Lung (tissue), 12 donors: Measurements from ENCODE around the gene HIF1AN. TPM values are rescaled to one million over a fixed set of nuclear protein-coding genes. Genes with fewer than 3 reads are reported as not detected.

Experiments used
- ATAC-seq: fragments of 200-7000 bp; cut with Tn5 transposase; one replicate; pipeline ENCODE4 v1.9.1; 2020; ENCODE audit warnings: moderate number of reproducible peaks; ENCODE audit not compliant: insufficient read depth, low FRiP score
- DNase-seq, 3 donors: peaks; one replicate each; pipeline ENCODE4 v3.0.0-alpha.2; 2013 to 2017
- H3K27ac ChIP-seq, 2 donors: one replicate each; pipeline ENCODE4 v1.5.1; 2013; ENCODE audit warnings: mild to moderate bottlenecking in 2 of 2, moderate library complexity in 2 of 2, control low read depth in 1 of 2, inconsistent platforms in 1 of 2, low read depth in 1 of 2, low read length in 1 of 2
- H3K27me3 ChIP-seq, 3 donors: one replicate each; pipeline ENCODE4 v1.5.1; 2013; ENCODE audit warnings: low read length in 2 of 3; ENCODE audit not compliant: control insufficient read depth in 3 of 3, insufficient read depth in 3 of 3
- H3K36me3 ChIP-seq, 4 donors: one replicate each; pipeline ENCODE4 v1.5.1; 2013; ENCODE audit warnings: low read length in 4 of 4, mild to moderate bottlenecking in 1 of 4, moderate library complexity in 1 of 4; ENCODE audit not compliant: control insufficient read depth in 4 of 4, insufficient read depth in 4 of 4
- H3K4me1 ChIP-seq, 5 donors: one replicate each; pipeline ENCODE4 v1.5.1; 2013; ENCODE audit warnings: low read length in 5 of 5, mild to moderate bottlenecking in 2 of 5, moderate library complexity in 1 of 5; ENCODE audit not compliant: control insufficient read depth in 5 of 5, insufficient read depth in 5 of 5
- H3K4me3 ChIP-seq: one replicate; pipeline ENCODE4 v1.5.1; 2013; ENCODE audit warnings: mild to moderate bottlenecking, control low read depth, moderate library complexity
- H3K9ac ChIP-seq, 2 donors: one replicate each; pipeline ENCODE4 v1.5.1; 2013; ENCODE audit warnings: low read length in 2 of 2, control low read depth in 1 of 2; ENCODE audit not compliant: insufficient read depth in 1 of 2
- H3K9me3 ChIP-seq, 4 donors: one replicate each; pipeline ENCODE4 v1.5.1; 2013; ENCODE audit warnings: low read length in 3 of 4, mild to moderate bottlenecking in 1 of 4, moderate library complexity in 1 of 4; ENCODE audit not compliant: control insufficient read depth in 4 of 4, insufficient read depth in 3 of 4
- WGBS, 2 donors: extraction: QIAGEN DNeasy Blood & Tissue Kit; methylation state at CpG; one replicate each; pipeline ENCODE4 v1.1.7; 2013; 5-methylcytosine and 5-hydroxymethylcytosine counted together
- polyA plus RNA-seq, 2 donors: library from polyadenylated mRNA; stranded (reverse); fragments of 200-250 nt; gene quantifications; one replicate each; pipeline ENCODE4 v1.2.1, GENCODE V29; 2013
- total RNA-seq, 2 donors: library from RNA; depleted of rRNA in 1 of 2; stranded (reverse); fragments of >200 nt in 1 of 2; gene quantifications; one replicate each; pipeline ENCODE4 v1.2.1, GENCODE V29; 2014 to 2021
- TF ChIP-seq, protein P1 (sequence below): IDR thresholded peaks from 2 replicates; pipeline ENCODE4 v1.5.1; 2012; ENCODE audit warnings: mild to moderate bottlenecking; ENCODE audit errors: control extremely low read depth, extremely low read depth
- donor health status: control.
- donor health status: control.
- donor health status: Bipolar disorder and iron deficiency.
- donor health status: healthy.
- donor health status: DM: yes; HTN: yes; CAD: no.

HIF1AN gene
- total and polyA plus RNA-seq, 4 donors = 6.9 to 32.3 (median 13.6) TPM

DNA sequence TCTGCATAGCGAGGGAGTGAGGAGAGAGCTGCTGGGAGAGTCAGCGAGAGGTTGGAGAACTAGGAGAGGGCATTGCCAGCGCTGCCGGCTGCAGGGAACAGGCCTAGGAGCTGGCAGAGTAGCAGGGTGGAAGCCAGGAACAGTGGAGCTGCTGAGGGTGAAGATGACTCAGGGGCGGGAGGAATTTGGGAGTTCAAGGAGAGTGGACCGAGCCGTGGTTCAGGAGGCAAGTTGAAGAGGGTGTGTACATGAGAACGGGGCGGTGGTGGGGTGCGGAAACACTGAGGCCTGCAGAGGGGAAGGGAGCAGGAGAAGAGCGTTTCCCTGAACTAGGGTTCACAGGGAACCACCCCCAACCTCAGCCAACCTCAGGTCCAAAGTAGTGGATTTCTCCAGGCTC, 31.5 kb downstream of the HIF1AN start:
- ATAC-seq (no peak), DNase-seq (no peak)
- Histone ChIP-seq H3K4me3 (no peak overlapping the region), H3K9me3 (peaks cover 0 to 15% (median 0%) of the 10 kb centered on the region in 4 donors), H3K4me1 (peaks cover 0 to 2% (median 0%) of the 10 kb centered on the region in 5 donors), H3K27ac (no peak overlapping the region), H3K36me3 (no peaks in the 10 kb centered on the region), H3K9ac (no peak overlapping the region), H3K27me3 (peaks cover 0 to 93% (median 43%) of the 10 kb centered on the region in 3 donors)
- 45 to 62% methylated on average over 11 of the region's 11 CpGs for WGBS, 2 donors
- TF ChIP-seq, protein P1, sequence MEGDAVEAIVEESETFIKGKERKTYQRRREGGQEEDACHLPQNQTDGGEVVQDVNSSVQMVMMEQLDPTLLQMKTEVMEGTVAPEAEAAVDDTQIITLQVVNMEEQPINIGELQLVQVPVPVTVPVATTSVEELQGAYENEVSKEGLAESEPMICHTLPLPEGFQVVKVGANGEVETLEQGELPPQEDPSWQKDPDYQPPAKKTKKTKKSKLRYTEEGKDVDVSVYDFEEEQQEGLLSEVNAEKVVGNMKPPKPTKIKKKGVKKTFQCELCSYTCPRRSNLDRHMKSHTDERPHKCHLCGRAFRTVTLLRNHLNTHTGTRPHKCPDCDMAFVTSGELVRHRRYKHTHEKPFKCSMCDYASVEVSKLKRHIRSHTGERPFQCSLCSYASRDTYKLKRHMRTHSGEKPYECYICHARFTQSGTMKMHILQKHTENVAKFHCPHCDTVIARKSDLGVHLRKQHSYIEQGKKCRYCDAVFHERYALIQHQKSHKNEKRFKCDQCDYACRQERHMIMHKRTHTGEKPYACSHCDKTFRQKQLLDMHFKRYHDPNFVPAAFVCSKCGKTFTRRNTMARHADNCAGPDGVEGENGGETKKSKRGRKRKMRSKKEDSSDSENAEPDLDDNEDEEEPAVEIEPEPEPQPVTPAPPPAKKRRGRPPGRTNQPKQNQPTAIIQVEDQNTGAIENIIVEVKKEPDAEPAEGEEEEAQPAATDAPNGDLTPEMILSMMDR = no peak

DNA sequence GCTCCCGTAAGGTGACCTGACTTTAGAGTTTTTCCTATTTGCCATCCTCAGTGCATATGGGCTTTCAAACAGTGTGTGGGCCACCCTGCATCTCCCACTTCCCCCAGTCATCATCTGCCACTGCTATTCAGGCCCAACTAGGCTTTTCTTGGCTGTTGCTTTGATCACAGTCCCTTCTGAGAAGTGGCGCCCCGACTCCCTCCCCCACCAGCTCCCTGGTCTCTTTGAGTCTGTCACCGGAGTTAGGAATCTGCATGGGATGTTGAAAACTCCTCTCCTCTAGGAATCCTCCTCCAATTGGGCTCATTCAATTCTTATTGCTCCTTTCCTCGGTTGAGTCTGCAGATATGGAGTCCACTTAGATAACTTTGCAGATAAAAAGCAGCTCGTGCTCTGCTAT, 32.1 kb downstream of the HIF1AN start:
- no peak overlapping the region for H3K27ac ChIP-seq
- H3K36me3 ChIP-seq = no peaks in the 10 kb centered on the region
- H3K4me3 ChIP-seq = no peak overlapping the region
- ATAC-seq = no peak
- no peak overlapping the region for H3K9ac ChIP-seq
- peaks cover 0 to 14% (median 0%) of the 10 kb centered on the region in 4 donors for H3K9me3 ChIP-seq
- H3K27me3 ChIP-seq = peaks cover under 1 to 87% (median 43%) of the 10 kb centered on the region in 3 donors
- WGBS, 2 donors = 25 to 29% methylated on average over 6 of the region's 6 CpGs
- DNase-seq = no peak
- TF ChIP-seq, protein P1 = no peak
- no peaks in the 10 kb centered on the region for H3K4me1 ChIP-seq

DNA sequence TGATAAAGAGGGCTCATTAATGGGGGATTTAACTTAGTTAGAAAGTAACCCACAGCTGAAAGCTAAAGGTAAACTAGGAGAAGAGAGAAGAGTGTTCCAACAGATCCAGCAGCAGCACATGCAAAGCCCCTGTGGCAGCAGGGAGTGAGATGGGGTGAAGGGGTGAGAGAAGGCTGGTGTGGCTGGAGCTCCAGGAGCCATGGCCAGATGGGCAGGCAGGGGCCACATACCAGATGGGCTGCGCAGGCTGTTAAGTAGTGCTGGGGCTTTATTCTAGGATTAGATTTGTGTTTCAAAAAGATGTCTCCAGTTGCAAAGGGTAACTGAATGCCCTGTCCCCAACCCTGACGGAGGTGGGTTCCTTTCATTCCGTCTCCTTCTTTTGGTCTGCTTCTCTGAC, 33.2 kb downstream of the HIF1AN start:
- peaks cover 0 to 14% (median 0%) of the 10 kb centered on the region in 4 donors for H3K9me3 ChIP-seq
- ATAC-seq = no peak
- no peak overlapping the region for H3K9ac ChIP-seq
- no peak overlapping the region for H3K4me3 ChIP-seq
- no peaks in the 10 kb centered on the region for H3K4me1 ChIP-seq
- H3K27me3 ChIP-seq = peaks cover 4 to 83% (median 47%) of the 10 kb centered on the region in 3 donors
- DNase-seq = no peak
- no peak overlapping the region for H3K27ac ChIP-seq
- H3K36me3 ChIP-seq = no peaks in the 10 kb centered on the region
- 87 to 93% methylated on average over 3 of the region's 3 CpGs for WGBS, 2 donors
- TF ChIP-seq, protein P1 = no peak
